SK-N-SH treated with all-trans-retinoic acid at 6 μM for 48 hours (cell line): Measurements from ENCODE around the gene SORCS2.

Experiments used
- ATAC-seq: fragments of 200-7000 bp; cut with Tn5 transposase; 3 replicates; pipeline ENCODE4 v1.9.1; 2020; ENCODE audit warnings: mild to moderate bottlenecking, moderate library complexity
- ARNTL ChIP-seq: fragments of 450-650 bp; formaldehyde crosslinking; IDR thresholded peaks from 2 replicates; pipeline ENCODE4 v1.5.0; 2020; ENCODE audit warnings: low read depth, mild to moderate bottlenecking, moderate library complexity, borderline replicate concordance
- BACH2 ChIP-seq: fragments of 250-450 bp; sonication (Bioruptor Pico); IDR thresholded peaks from 2 replicates; pipeline ENCODE4 v1.9.0; 2021; ENCODE audit warnings: mild to moderate bottlenecking, borderline replicate concordance
- CREB5 ChIP-seq: fragments of 250-450 bp; sonication (Bioruptor Pico); IDR thresholded peaks from 2 replicates; pipeline ENCODE4 v1.5.1; 2020; ENCODE audit warnings: low read depth, mild to moderate bottlenecking, moderate library complexity
- CSDC2 ChIP-seq: fragments of 250-450 bp; sonication (Bioruptor Pico); IDR thresholded peaks from 2 replicates; pipeline ENCODE4 v1.5.0; 2020; ENCODE audit warnings: mild to moderate bottlenecking, moderate library complexity
- GLIS3 ChIP-seq: fragments of 250-450 bp; sonication (Bioruptor Pico); IDR thresholded peaks from 2 replicates; pipeline ENCODE4 v1.5.0; 2020; ENCODE audit warnings: mild to moderate bottlenecking, moderate library complexity
- ISL1 ChIP-seq: fragments of 250-450 bp; sonication (Bioruptor Pico); IDR thresholded peaks from 2 replicates; pipeline ENCODE4 v2.1.2; 2022; ENCODE audit warnings: mild to moderate bottlenecking, moderate library complexity
- OSR1 ChIP-seq: fragments of 250-450 bp; sonication (Bioruptor Pico); IDR thresholded peaks from 2 replicates; pipeline ENCODE4 v1.8.0; 2022; ENCODE audit warnings: moderate library complexity, mild to moderate bottlenecking, inconsistent platforms
- POU6F1 ChIP-seq: fragments of 250-450 bp; sonication (Bioruptor Pico); IDR thresholded peaks from 2 replicates; pipeline ENCODE4 v1.8.0; 2021; ENCODE audit warnings: low read depth, mild to moderate bottlenecking, moderate library complexity, borderline replicate concordance
- PPARA ChIP-seq: fragments of 250-450 bp; sonication (Bioruptor Pico); IDR thresholded peaks from 2 replicates; pipeline ENCODE4 v1.5.0; 2020; ENCODE audit warnings: mild to moderate bottlenecking, borderline replicate concordance
- RARB ChIP-seq: fragments of 250-450 bp; sonication (Bioruptor Pico); IDR thresholded peaks from 2 replicates; pipeline ENCODE4 v1.8.0; 2021; ENCODE audit warnings: mild to moderate bottlenecking, moderate library complexity
- SNAI2 ChIP-seq: fragments of 250-450 bp; sonication (Bioruptor Pico); IDR thresholded peaks from 2 replicates; pipeline ENCODE4 v1.5.0; 2020; ENCODE audit warnings: mild to moderate bottlenecking, moderate library complexity
- TOX ChIP-seq: fragments of 250-450 bp; sonication (Bioruptor Pico); IDR thresholded peaks from 2 replicates; pipeline ENCODE4 v1.8.0; 2021; ENCODE audit warnings: mild to moderate bottlenecking, moderate library complexity, borderline replicate concordance
- TSHZ2 ChIP-seq: fragments of 250-450 bp; sonication (Bioruptor Pico); IDR thresholded peaks from 2 replicates; pipeline ENCODE4 v1.5.0; 2020; ENCODE audit warnings: mild to moderate bottlenecking, moderate library complexity
- ZC3H10 ChIP-seq: fragments of 250-450 bp; sonication (Bioruptor Pico); IDR thresholded peaks from 2 replicates; pipeline ENCODE4 v1.5.1; 2021; ENCODE audit warnings: mild to moderate bottlenecking, moderate library complexity
- ZFP3 ChIP-seq: fragments of 250-450 bp; sonication (Bioruptor Pico); IDR thresholded peaks from 2 replicates; pipeline ENCODE4 v1.5.0; 2020; ENCODE audit warnings: mild to moderate bottlenecking, moderate library complexity
- ZFP30 ChIP-seq: fragments of 450-650 bp; formaldehyde crosslinking; IDR thresholded peaks from 2 replicates; pipeline ENCODE4 v1.5.0; 2022; ENCODE audit warnings: mild to moderate bottlenecking, moderate library complexity
- ZNF565 ChIP-seq: fragments of 450-650 bp; formaldehyde crosslinking; conservative IDR thresholded peaks from 2 replicates; pipeline ENCODE4 v1.5.0; 2020; ENCODE audit warnings: low read depth, mild to moderate bottlenecking, moderate library complexity
- ZNF70 ChIP-seq: fragments of 450-650 bp; formaldehyde crosslinking; IDR thresholded peaks from 2 replicates; pipeline ENCODE4 v1.5.0; 2020; ENCODE audit warnings: mild to moderate bottlenecking, moderate library complexity
- ZNF8 ChIP-seq: fragments of 450-650 bp; formaldehyde crosslinking; IDR thresholded peaks from 2 replicates; pipeline ENCODE4 v1.5.0; 2020; ENCODE audit warnings: mild to moderate bottlenecking, moderate library complexity
- TF ChIP-seq, protein P1 (sequence below): fragments of 250-450 bp; sonication (Bioruptor Pico); IDR thresholded peaks from 2 replicates; pipeline ENCODE4 v1.5.1; 2021; ENCODE audit warnings: mild to moderate bottlenecking, moderate library complexity

SORCS2 gene

DNA sequence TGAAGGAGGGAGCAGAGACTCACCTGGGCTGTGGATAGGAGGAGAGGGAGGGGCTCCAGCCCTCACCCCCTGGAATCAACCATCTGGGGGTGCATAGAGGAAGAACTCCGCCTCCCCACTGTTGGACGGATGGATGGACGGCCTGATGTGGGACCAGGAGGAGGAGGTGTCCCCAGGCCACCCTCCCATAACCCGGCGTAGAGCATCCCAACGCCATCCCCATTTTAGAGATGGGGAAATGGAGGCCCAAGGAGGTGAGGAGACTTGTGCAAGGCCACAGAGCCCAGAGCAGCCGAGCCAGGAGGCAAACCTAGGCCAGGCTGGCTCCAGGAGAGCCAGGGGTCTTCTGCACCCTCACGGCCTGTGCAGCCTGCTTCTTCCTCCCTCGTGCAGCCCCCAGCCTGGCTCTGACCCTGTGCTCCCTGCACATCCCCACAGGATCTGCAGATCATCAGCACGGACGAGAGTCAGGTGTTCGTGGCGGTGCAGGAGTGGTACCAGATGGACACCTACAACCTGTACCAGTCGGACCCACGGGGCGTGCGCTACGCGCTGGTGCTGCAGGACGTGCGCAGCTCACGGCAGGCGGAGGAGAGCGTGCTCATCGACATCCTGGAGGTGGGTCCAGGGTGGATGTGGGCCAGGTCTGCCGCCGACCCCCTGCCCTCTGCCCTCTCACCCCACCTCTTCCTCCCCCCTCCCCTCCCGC lies 483.4 kb downstream of the SORCS2 start:
- TF ChIP-seq RARB (CRISPR knock-in tag) (no peak), ZFP30 (CRISPR knock-in tag) (no peak), ARNTL (CRISPR knock-in tag) (no peak), ZFP3 (CRISPR knock-in tag) (no peak), PPARA (CRISPR knock-in tag) (no peak), ZNF565 (no peak), SNAI2 (CRISPR knock-in tag) (no peak), OSR1 (CRISPR knock-in tag) (no peak), GLIS3 (CRISPR knock-in tag) (no peak), CREB5 (CRISPR knock-in tag) (no peak)
- ATAC-seq: no peak

- no peak for TF ChIP-seq ZFP3 (CRISPR knock-in tag)
- TF ChIP-seq CREB5 (CRISPR knock-in tag): no peak
- no peak for TF ChIP-seq POU6F1
- TF ChIP-seq OSR1 (CRISPR knock-in tag): no peak
- no peak for TF ChIP-seq TOX (CRISPR knock-in tag)
- no peak for TF ChIP-seq ZFP30 (CRISPR knock-in tag)
- TF ChIP-seq, protein P1, sequence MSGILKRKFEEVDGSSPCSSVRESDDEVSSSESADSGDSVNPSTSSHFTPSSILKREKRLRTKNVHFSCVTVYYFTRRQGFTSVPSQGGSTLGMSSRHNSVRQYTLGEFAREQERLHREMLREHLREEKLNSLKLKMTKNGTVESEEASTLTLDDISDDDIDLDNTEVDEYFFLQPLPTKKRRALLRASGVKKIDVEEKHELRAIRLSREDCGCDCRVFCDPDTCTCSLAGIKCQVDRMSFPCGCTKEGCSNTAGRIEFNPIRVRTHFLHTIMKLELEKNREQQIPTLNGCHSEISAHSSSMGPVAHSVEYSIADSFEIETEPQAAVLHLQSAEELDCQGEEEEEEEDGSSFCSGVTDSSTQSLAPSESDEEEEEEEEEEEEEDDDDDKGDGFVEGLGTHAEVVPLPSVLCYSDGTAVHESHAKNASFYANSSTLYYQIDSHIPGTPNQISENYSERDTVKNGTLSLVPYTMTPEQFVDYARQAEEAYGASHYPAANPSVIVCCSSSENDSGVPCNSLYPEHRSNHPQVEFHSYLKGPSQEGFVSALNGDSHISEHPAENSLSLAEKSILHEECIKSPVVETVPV (CRISPR knock-in tag): no peak
- ATAC-seq: peak; percentile 14; the same call in 1 of the 3 replicates
These were observed 484.1 kb downstream of the SORCS2 start for GRCh38 chr4:7676398-7676922.

DNA sequence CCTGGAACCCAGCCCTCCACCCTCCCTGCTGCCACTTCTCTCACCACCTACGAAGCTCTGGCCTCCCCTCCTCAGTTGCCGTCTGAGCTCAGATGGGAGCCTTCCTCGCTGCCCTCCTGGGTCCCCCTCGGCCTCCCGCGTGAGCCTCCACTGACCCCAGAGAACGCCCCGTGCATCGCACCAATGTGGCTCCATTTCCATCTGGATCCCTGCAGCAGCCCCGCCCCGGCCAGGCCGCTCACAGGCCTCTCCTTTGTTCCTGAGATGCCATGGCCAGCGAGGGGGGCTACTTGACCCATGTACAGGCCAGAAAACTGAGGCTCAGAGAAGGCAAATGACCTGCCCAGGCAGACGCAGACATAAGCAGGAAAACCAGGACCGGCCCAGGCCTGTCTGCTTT lies 484.7 kb downstream of the SORCS2 start:
- no peak for TF ChIP-seq TSHZ2 (CRISPR knock-in tag)
- no peak for TF ChIP-seq ARNTL (CRISPR knock-in tag)
- TF ChIP-seq ZNF70 (CRISPR knock-in tag): no peak
- TF ChIP-seq ISL1 (CRISPR knock-in tag): no peak
- no peak for TF ChIP-seq CREB5 (CRISPR knock-in tag)
- no peak for TF ChIP-seq ZNF8 (CRISPR knock-in tag)
- TF ChIP-seq OSR1 (CRISPR knock-in tag): no peak
- TF ChIP-seq ZC3H10 (CRISPR knock-in tag): no peak
- TF ChIP-seq SNAI2 (CRISPR knock-in tag): no peak
- no peak for TF ChIP-seq ZFP3 (CRISPR knock-in tag)
- no peak for TF ChIP-seq BACH2
- TF ChIP-seq, protein P1 (CRISPR knock-in tag): no peak
- TF ChIP-seq POU6F1: no peak
- no peak for TF ChIP-seq RARB (CRISPR knock-in tag)
- no peak for TF ChIP-seq TOX (CRISPR knock-in tag)
- TF ChIP-seq CSDC2 (CRISPR knock-in tag): no peak
- TF ChIP-seq GLIS3 (CRISPR knock-in tag): no peak
- ATAC-seq: no peak
